ENCODE data around the gene PRUNE2. TPM values are rescaled to one million over a fixed set of nuclear protein-coding genes. Genes with fewer than 3 reads are reported as not detected.

Gene PRUNE2
- total and polyA plus RNA-seq, 11 donors: 0.51 to 7.7 (median 1.4) TPM

DNA sequence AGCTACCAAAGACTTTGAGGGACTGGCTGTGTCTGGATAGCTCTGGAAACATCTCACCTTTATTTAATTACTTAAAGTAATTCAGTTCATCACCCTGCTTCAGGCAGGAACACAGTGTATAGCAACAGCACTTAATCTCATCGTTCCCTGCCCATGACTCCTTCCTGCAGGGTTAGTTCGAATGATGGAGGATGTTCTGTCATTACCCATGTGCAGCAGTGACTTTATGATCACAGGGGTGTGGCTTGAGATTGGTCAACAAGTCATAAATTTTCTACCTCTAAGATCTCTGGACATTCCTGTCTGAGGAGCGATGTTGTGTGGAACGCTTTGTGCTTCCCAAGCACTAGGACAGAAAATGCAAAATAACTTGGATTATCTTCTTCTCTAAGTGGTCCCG, 37.1 kb upstream of the PRUNE2 start:
- no peak overlapping the region for H3K27ac ChIP-seq
- no peaks in the 10 kb centered on the region for H3K4me1 ChIP-seq
- TF ChIP-seq POLR2A (IDR thresholded peaks at IDR 0.05): no peak
- TF ChIP-seq, protein P1, sequence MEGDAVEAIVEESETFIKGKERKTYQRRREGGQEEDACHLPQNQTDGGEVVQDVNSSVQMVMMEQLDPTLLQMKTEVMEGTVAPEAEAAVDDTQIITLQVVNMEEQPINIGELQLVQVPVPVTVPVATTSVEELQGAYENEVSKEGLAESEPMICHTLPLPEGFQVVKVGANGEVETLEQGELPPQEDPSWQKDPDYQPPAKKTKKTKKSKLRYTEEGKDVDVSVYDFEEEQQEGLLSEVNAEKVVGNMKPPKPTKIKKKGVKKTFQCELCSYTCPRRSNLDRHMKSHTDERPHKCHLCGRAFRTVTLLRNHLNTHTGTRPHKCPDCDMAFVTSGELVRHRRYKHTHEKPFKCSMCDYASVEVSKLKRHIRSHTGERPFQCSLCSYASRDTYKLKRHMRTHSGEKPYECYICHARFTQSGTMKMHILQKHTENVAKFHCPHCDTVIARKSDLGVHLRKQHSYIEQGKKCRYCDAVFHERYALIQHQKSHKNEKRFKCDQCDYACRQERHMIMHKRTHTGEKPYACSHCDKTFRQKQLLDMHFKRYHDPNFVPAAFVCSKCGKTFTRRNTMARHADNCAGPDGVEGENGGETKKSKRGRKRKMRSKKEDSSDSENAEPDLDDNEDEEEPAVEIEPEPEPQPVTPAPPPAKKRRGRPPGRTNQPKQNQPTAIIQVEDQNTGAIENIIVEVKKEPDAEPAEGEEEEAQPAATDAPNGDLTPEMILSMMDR (IDR thresholded peaks at IDR 0.05): no peak
- H3K9me3 ChIP-seq: no peaks in the 10 kb centered on the region
- intact Hi-C loops (cut with DNase I): no loop called here
- DNase-seq (no peak), ATAC-seq (no peak)
- H3K4me3 ChIP-seq: no peak overlapping the region
- H3K27me3 ChIP-seq: no peaks in the 10 kb centered on the region
- WGBS, 4 donors: 81 to 88% (median 86%) methylated on average over 5 of the region's 5 CpGs
- H3K36me3 ChIP-seq: no peaks in the 10 kb centered on the region

- intact Hi-C loops (cut with DNase I): no loop called here
- Histone ChIP-seq H3K36me3 (no peaks in the 10 kb centered on the region), H3K4me3 (no peak overlapping the region), H3K27ac (no peak overlapping the region), H3K4me1 (no peaks in the 10 kb centered on the region), H3K27me3 (peaks cover 0 to 6% (median 0%) of the 10 kb centered on the region in 9 donors), H3K9me3 (peaks cover 0 to 5% (median 0%) of the 10 kb centered on the region in 12 donors)
- ATAC-seq (no peak), DNase-seq (no peak)
- TF ChIP-seq, protein P1 (IDR thresholded peaks at IDR 0.05): no peak
- no peak for TF ChIP-seq POLR2A (IDR thresholded peaks at IDR 0.05)
- 36 to 59% (median 50%) methylated on average over 2 of the region's 2 CpGs for WGBS, 4 donors
Measured at GRCh38 chr9:76932757-76933156, 26.8 kb upstream of the PRUNE2 start.

DNA sequence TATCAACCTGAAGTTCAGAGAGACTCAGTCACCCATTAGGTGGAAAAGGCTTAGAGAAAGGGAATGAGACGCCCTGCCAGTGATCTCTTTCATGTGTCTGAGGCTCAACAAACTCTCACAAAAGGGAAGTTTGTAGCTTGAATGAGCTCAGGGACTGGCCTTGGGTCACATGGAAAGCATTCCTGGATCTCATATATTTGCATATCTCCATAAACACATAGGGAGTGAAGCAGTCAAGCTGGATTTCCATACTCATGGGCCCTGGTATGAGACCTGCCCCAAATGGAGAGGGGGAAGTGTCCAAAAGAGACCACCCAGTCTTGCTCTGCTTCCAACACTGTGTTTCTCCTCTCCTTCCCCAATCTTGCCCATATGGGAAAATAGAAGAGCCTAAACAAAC, 26.4 kb upstream of the PRUNE2 start:
- intact Hi-C loops (cut with DNase I): no loop called here
- Histone ChIP-seq H3K27me3 (peaks cover 0 to 6% (median 0%) of the 10 kb centered on the region in 9 donors), H3K27ac (no peak overlapping the region), H3K9me3 (peaks cover 0 to 5% (median 0%) of the 10 kb centered on the region in 12 donors), H3K36me3 (no peaks in the 10 kb centered on the region), H3K4me3 (no peak overlapping the region), H3K4me1 (no peaks in the 10 kb centered on the region)
- no peak for ATAC-seq
- WGBS, 4 donors: 61 to 75% (median 66%) methylated on average over 1 of the region's 1 CpG
- no peak for DNase-seq
- TF ChIP-seq POLR2A (IDR thresholded peaks at IDR 0.05): no peak
- TF ChIP-seq, protein P1 (IDR thresholded peaks at IDR 0.05): no peak

DNA sequence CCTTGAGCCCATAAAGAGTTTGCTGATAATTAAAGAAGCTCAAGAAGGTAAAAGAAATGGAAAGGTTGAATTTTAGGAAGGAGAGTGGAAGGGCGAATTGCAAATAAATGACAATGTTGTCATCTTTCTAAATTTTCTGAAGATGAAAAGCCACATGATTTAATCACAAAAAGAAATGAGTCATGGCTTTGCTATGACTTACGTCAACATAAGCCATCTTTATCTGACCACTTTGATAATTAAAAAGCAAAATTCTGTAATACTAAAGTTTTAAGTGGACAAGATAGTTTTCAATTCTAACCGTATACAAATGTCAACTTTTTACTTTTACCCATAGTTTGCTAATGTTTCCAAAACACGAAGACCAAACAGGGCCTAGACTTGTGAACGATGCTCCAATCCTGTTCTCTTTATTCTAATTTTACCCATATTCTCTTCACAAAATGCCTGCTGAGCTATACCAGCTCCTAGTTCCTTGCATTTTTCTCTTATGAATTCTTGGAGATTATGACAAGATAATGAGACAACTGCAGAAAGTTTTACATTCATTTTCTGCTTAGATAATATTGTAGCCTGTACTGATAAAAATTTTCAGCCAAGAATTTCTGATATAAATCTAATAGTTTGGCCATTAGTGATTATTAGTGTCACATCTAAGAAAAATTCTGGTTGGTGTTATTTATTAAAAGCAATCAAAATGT, 21.8 kb upstream of the PRUNE2 start:
- intact Hi-C loops (cut with DNase I): no loop called here
- TF ChIP-seq POLR2A (IDR thresholded peaks at IDR 0.05): no peak
- TF ChIP-seq, protein P1 (IDR thresholded peaks at IDR 0.05): no peak
- WGBS, 4 donors: 70 to 73% (median 71%) methylated on average over 5 of the region's 5 CpGs
- H3K4me3 ChIP-seq: no peak overlapping the region
- no peaks in the 10 kb centered on the region for H3K36me3 ChIP-seq
- peaks cover 0 to 8% (median 0%) of the 10 kb centered on the region in 12 donors for H3K9me3 ChIP-seq
- no peak for DNase-seq
- H3K27me3 ChIP-seq: peaks cover 0 to 6% (median 0%) of the 10 kb centered on the region in 9 donors
- H3K4me1 ChIP-seq: no peaks in the 10 kb centered on the region
- H3K27ac ChIP-seq: no peak overlapping the region
- ATAC-seq: no peak

Data from heart left ventricle (tissue), 16 donors.